K562 (cell line): Measurements from ENCODE around the gene ACADVL. TPM values are rescaled to one million over a fixed set of nuclear protein-coding genes. Genes with fewer than 3 reads are reported as not detected.

ENCODE experiments used
- ATF1 ChIP-seq, 2 experiments: fragments of 450-650 bp in 1 of 2; IDR thresholded peaks; 2 replicates each; pipeline ENCODE4 v1.6.1; 2016; ENCODE audit warnings: missing compliant biosample characterization in 1 of 2, missing genetic modification characterization in 1 of 2
- E2F5 ChIP-seq: sonication (generic); formaldehyde crosslinking; IDR thresholded peaks from 2 replicates; pipeline ENCODE4 v1.8.0; 2022; ENCODE audit warnings: mild to moderate bottlenecking, missing genetic modification reagents
- GABPA ChIP-seq: fragments of 200-800 bp; sonication (Bioruptor generic); conservative IDR thresholded peaks from 2 replicates; pipeline ENCODE4 v1.6.1; 2016; ENCODE audit warnings: low read depth, missing genetic modification characterization, missing compliant biosample characterization
- HDAC2 ChIP-seq: fragments of 450-650 bp; IDR thresholded peaks from 2 replicates; pipeline ENCODE4 v1.6.1; 2016; ENCODE audit warnings: mild to moderate bottlenecking
- HIVEP1 ChIP-seq: fragments of 250-450 bp; sonication (Bioruptor Pico); IDR thresholded peaks from 2 replicates; pipeline ENCODE4 v1.4.0; 2020; ENCODE audit warnings: mild to moderate bottlenecking
- KAT7 ChIP-seq: sonication (generic); formaldehyde crosslinking; IDR thresholded peaks from 2 replicates; pipeline ENCODE4 v1.8.0; 2022; ENCODE audit warnings: missing genetic modification reagents, mild to moderate bottlenecking, borderline replicate concordance
- KLF1 ChIP-seq: fragments of 450-650 bp; IDR thresholded peaks from 2 replicates; pipeline ENCODE4 v1.6.1; 2016; ENCODE audit warnings: missing genetic modification characterization, missing compliant biosample characterization
- MIER1 ChIP-seq: fragments of 450-650 bp; IDR thresholded peaks from 2 replicates; pipeline ENCODE4 v1.6.1; 2016; ENCODE audit warnings: antibody characterized with exemption, mild to moderate bottlenecking, low read depth
- NFATC3 ChIP-seq: fragments of 450-650 bp; IDR thresholded peaks from 2 replicates; pipeline ENCODE4 v1.6.1; 2017; ENCODE audit warnings: mild to moderate bottlenecking
- NFE2 ChIP-seq: IDR thresholded peaks from 2 replicates; pipeline ENCODE4 v1.6.1; 2014; ENCODE audit warnings: antibody characterized with exemption, low read depth
- NFRKB ChIP-seq: fragments of 450-650 bp; IDR thresholded peaks from 2 replicates; pipeline ENCODE4 v1.6.1; 2016; ENCODE audit warnings: low read depth
- POLR2A ChIP-seq: fragments of 450-650 bp; conservative IDR thresholded peaks from 2 replicates; pipeline ENCODE4 v1.6.1; 2016
- RFX5 ChIP-seq: IDR thresholded peaks from 2 replicates; pipeline ENCODE4 v1.6.1; 2011; ENCODE audit warnings: low read depth, mild to moderate bottlenecking, improper control_type of control experiment, low read length
- STAT5A ChIP-seq: IDR thresholded peaks from 2 replicates; pipeline ENCODE4 v1.6.1; 2012; ENCODE audit warnings: low read length, inconsistent platforms, borderline replicate concordance
- TFAM ChIP-seq: fragments of 250-450 bp; sonication (Bioruptor Pico); conservative IDR thresholded peaks from 2 replicates; pipeline ENCODE4 v1.5.0; 2021; ENCODE audit warnings: mild to moderate bottlenecking, moderate library complexity
- ZBTB8A ChIP-seq: fragments of 450-650 bp; IDR thresholded peaks from 2 replicates; pipeline ENCODE4 v1.6.1; 2018; ENCODE audit warnings: mild to moderate bottlenecking, moderate library complexity; ENCODE audit not compliant: partially characterized antibody
- ZC3H4 ChIP-seq: sonication (generic); formaldehyde crosslinking; IDR thresholded peaks from 2 replicates; pipeline ENCODE4 v1.9.0; 2021; ENCODE audit warnings: missing genetic modification reagents, borderline replicate concordance
- ZC3H8 ChIP-seq: fragments of 450-650 bp; IDR thresholded peaks from 2 replicates; pipeline ENCODE4 v1.6.1; 2017
- ZNF12 ChIP-seq: sonication (generic); formaldehyde crosslinking; IDR thresholded peaks from 2 replicates; pipeline ENCODE4 v1.4.0; 2020; ENCODE audit warnings: mild to moderate bottlenecking, missing genetic modification reagents
- ZNF408 ChIP-seq: fragments of 250-450 bp; sonication (Bioruptor Pico); IDR thresholded peaks from 2 replicates; pipeline ENCODE4 v1.4.0; 2020; ENCODE audit warnings: low read depth, mild to moderate bottlenecking, moderate library complexity
- ZNF77 ChIP-seq: fragments of 250-450 bp; sonication (Bioruptor Pico); IDR thresholded peaks from 2 replicates; pipeline ENCODE4 v1.5.0; 2020
- polyA plus RNA-seq, 8 experiments: library from polyadenylated mRNA; depleted of rRNA in 4 of 8; stranded (reverse) in 5 of 8; unstranded in 3 of 8; fragments of >200 nt; fragmentation: Nextera tagmentation in 2 of 8; fragmentation: Illumina TruSeq in 1 of 8; extraction: Ambion mirVana in 2 of 8; extraction: Trizol in 1 of 8; gene quantifications; 2 replicates each; pipeline versions ENCODE4 v1.2.1 to v1.2.3, GENCODE V29; 2011 to 2014; ENCODE audit warnings: inconsistent platforms in 1 of 8, missing spikeins in 1 of 8
- total RNA-seq, 7 experiments: library from RNA; depleted of rRNA in 6 of 7; stranded (reverse); fragments of >200 nt in 6 of 7; fragmentation: Illumina TruSeq in 2 of 7; extraction: Trizol in 2 of 7; gene quantifications; 2 replicates each; pipeline versions ENCODE4 v1.2.1 to v1.2.3, GENCODE V29; 2011 to 2021; ENCODE audit warnings: low replicate concordance in 1 of 7
- TF ChIP-seq, protein P1 (sequence below): fragments of 250-450 bp; sonication (Bioruptor Pico); IDR thresholded peaks from 2 replicates; pipeline ENCODE4 v1.4.0; 2020; ENCODE audit warnings: mild to moderate bottlenecking
- TF ChIP-seq, protein P2 (sequence below): fragments of 450-650 bp; formaldehyde crosslinking; IDR thresholded peaks from 2 replicates; pipeline ENCODE4 v1.4.0; 2020; ENCODE audit warnings: mild to moderate bottlenecking, moderate library complexity
- TF ChIP-seq, protein P3 (sequence below): fragments of 250-450 bp; sonication (Bioruptor Pico); IDR thresholded peaks from 2 replicates; pipeline ENCODE4 v1.5.0; 2021
- TF ChIP-seq, protein P4 (sequence below): sonication (generic); formaldehyde crosslinking; IDR thresholded peaks from 2 replicates; pipeline ENCODE4 v1.8.0; 2022; ENCODE audit warnings: missing genetic modification reagents, mild to moderate bottlenecking, borderline replicate concordance

Gene ACADVL
- total and polyA plus RNA-seq, 9 of the 15 experiments (the other 6 are each of a cell fraction or from before 2014, with no cell fraction given) = 25.5 to 449 (median 214) TPM

DNA sequence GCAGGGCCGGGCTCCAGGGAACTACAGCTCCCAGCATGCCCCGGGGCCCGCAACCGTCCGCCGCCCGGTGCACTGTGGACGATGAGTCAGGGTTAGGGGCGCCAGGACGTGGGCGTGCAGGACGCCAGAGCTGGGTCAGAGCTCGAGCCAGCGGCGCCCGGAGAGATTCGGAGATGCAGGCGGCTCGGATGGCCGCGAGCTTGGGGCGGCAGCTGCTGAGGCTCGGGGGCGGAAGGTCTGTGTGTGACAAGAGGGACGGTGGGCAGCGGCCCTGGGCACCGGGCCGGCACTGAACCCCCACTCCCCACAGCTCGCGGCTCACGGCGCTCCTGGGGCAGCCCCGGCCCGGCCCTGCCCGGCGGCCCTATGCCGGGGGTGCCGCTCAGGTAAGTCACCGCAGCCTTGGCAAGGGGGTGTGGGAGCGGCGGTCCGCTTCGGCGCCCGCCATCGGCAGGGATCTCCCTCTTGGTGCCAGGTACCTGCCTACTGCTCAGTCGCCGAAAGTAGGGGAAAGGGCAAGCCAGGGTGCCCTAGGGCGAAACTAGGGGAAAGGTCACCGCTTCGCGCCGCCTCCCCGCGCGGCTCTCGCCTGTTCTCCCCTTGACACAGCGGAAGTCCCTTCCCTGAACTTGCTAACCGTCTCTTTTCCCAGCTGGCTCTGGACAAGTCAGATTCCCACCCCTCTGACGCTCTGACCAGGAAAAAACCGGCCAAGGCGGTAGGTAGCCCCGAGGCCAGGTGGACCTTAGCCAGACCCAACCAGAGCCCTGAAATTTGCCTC, at the start of gene ACADVL, which contains the start of gene DLG4 (continued):
- TF ChIP-seq, protein P1, sequence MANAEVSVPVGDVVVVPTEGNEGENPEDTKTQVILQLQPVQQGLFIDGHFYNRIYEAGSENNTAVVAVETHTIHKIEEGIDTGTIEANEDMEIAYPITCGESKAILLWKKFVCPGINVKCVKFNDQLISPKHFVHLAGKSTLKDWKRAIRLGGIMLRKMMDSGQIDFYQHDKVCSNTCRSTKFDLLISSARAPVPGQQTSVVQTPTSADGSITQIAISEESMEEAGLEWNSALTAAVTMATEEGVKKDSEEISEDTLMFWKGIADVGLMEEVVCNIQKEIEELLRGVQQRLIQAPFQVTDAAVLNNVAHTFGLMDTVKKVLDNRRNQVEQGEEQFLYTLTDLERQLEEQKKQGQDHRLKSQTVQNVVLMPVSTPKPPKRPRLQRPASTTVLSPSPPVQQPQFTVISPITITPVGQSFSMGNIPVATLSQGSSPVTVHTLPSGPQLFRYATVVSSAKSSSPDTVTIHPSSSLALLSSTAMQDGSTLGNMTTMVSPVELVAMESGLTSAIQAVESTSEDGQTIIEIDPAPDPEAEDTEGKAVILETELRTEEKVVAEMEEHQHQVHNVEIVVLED (CRISPR knock-in tag) = peak; percentile 69
- no peak for TF ChIP-seq ZBTB8A
- peak; percentile 16; the same call in 1 of the 2 replicates for TF ChIP-seq GABPA (tag)
- TF ChIP-seq ZC3H8 = no peak
- no peak for TF ChIP-seq STAT5A
- TF ChIP-seq, protein P2, sequence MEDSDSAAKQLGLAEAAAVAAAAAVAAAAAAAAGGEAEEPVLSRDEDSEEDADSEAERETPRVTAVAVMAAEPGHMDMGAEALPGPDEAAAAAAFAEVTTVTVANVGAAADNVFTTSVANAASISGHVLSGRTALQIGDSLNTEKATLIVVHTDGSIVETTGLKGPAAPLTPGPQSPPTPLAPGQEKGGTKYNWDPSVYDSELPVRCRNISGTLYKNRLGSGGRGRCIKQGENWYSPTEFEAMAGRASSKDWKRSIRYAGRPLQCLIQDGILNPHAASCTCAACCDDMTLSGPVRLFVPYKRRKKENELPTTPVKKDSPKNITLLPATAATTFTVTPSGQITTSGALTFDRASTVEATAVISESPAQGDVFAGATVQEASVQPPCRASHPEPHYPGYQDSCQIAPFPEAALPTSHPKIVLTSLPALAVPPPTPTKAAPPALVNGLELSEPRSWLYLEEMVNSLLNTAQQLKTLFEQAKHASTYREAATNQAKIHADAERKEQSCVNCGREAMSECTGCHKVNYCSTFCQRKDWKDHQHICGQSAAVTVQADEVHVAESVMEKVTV (CRISPR knock-in tag) = no peak
- TF ChIP-seq TFAM = no peak
- TF ChIP-seq E2F5 (CRISPR knock-in tag) = no peak
- no peak for TF ChIP-seq NFATC3
- TF ChIP-seq, protein P3, sequence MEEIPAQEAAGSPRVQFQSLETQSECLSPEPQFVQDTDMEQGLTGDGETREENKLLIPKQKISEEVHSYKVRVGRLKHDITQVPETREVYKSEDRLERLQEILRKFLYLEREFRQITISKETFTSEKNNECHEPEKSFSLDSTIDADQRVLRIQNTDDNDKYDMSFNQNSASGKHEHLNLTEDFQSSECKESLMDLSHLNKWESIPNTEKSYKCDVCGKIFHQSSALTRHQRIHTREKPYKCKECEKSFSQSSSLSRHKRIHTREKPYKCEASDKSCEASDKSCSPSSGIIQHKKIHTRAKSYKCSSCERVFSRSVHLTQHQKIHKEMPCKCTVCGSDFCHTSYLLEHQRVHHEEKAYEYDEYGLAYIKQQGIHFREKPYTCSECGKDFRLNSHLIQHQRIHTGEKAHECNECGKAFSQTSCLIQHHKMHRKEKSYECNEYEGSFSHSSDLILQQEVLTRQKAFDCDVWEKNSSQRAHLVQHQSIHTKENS (CRISPR knock-in tag) = no peak
- no peak for TF ChIP-seq ATF1 (CRISPR knock-in tag; IDR thresholded peaks at IDR 0.05)
- TF ChIP-seq ATF1 (tag; IDR thresholded peaks at IDR 0.05) = peak; percentile 58
- TF ChIP-seq RFX5 = no peak
- no peak for TF ChIP-seq ZNF77 (CRISPR knock-in tag)
- TF ChIP-seq ZNF12 (CRISPR knock-in tag) = no peak
- no peak for TF ChIP-seq NFRKB
- TF ChIP-seq MIER1 = no peak
- TF ChIP-seq, protein P4, sequence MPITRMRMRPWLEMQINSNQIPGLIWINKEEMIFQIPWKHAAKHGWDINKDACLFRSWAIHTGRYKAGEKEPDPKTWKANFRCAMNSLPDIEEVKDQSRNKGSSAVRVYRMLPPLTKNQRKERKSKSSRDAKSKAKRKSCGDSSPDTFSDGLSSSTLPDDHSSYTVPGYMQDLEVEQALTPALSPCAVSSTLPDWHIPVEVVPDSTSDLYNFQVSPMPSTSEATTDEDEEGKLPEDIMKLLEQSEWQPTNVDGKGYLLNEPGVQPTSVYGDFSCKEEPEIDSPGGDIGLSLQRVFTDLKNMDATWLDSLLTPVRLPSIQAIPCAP = no peak
- no peak for TF ChIP-seq KLF1 (tag)
- peak; percentile 68 for TF ChIP-seq POLR2A
- no peak for TF ChIP-seq HDAC2
- peak; percentile 35; the same call in 1 of the 2 replicates for TF ChIP-seq ZC3H4 (CRISPR knock-in tag)
- TF ChIP-seq ZNF408 (CRISPR knock-in tag) = no peak
- TF ChIP-seq KAT7 (CRISPR knock-in tag) = no peak
- peak; percentile 77; the same call in 1 of the 2 replicates for TF ChIP-seq NFE2
- TF ChIP-seq HIVEP1 (CRISPR knock-in tag) = no peak
